Urinary bladder (tissue), 4 donors: ENCODE results near the gene IPCEF1. TPM values are rescaled to one million over a fixed set of nuclear protein-coding genes. Genes with fewer than 3 reads are reported as not detected.
A peak's percentile ranks its signal among the peaks of the same experiment; 100 is the strongest.

Experiments used
- DNase-seq: peaks from one replicate; pipeline ENCODE4 v3.0.0-alpha.2; 2015; ENCODE audit errors: extremely low spot score
- H3K27ac ChIP-seq: one replicate; pipeline ENCODE4 v1.5.1; 2013; ENCODE audit warnings: low read depth, mild to moderate bottlenecking, moderate library complexity
- H3K36me3 ChIP-seq: one replicate; pipeline ENCODE4 v1.6.1; 2013; ENCODE audit warnings: mild to moderate bottlenecking, moderate library complexity; ENCODE audit not compliant: insufficient read depth
- H3K4me1 ChIP-seq: one replicate; pipeline ENCODE4 v1.6.1; 2013; ENCODE audit warnings: mild to moderate bottlenecking, moderate library complexity; ENCODE audit not compliant: insufficient read depth
- H3K4me3 ChIP-seq: one replicate; pipeline ENCODE4 v1.5.1; 2013; ENCODE audit warnings: low read depth, low read length
- WGBS: extraction: QIAGEN DNeasy Blood & Tissue Kit; methylation state at CpG from one replicate; pipeline ENCODE4 v1.1.7; 2013; 5-methylcytosine and 5-hydroxymethylcytosine counted together
- polyA plus RNA-seq: library from polyadenylated mRNA; stranded (reverse); fragments of 200-250 nt; gene quantifications from one replicate; pipeline ENCODE4 v1.2.3, GENCODE V29; 2013
- total RNA-seq: library from RNA; depleted of rRNA; stranded (reverse); fragments of >200 nt; gene quantifications from one replicate; pipeline ENCODE4 v1.2.3, GENCODE V29; 2014
- donor health status: healthy with polysubstance abuse.
- donor health status: healthy.

The IPCEF1 gene
- total and polyA plus RNA-seq, 2 donors, result 1.1 to 3.0 TPM

DNA sequence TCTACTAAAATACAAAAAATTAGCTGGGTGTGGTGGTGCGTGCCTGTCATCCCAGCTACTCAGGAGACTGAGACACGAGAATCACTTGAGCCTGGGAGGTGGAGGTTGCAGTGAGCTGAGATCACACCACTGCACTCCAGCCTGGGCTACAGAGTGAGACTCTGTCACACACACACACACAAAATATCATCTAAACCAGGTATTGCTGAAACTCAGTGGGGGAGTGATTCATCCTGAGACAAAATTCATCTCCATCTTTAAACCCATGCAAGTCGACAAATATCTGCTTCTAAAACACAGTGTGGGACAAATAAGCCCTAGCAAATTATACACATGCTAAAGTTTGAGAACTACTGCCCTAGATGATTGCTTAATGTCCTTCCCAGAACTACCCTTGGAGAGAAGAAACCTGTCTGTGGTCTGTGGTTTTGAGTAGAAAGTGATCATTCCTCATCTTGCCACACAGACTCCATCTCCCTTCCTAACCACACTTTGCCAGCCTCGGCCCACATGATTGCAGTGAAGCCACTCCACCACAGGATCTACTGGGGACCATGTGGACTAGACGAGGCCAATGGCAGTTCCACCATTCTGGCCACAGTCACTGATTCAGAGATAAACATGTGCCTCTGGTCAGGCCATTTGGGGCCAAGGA lies 187.3 kb downstream of the IPCEF1 start:
- Histone ChIP-seq H3K4me1 (no peaks in the 10 kb centered on the region), H3K36me3 (peaks cover 1% of the 10 kb centered on the region), H3K27ac (no peak overlapping the region), H3K4me3 (no peak overlapping the region)
- DNase-seq, result no peak
- WGBS, result 87% methylated on average over 5 of the region's 5 CpGs

DNA sequence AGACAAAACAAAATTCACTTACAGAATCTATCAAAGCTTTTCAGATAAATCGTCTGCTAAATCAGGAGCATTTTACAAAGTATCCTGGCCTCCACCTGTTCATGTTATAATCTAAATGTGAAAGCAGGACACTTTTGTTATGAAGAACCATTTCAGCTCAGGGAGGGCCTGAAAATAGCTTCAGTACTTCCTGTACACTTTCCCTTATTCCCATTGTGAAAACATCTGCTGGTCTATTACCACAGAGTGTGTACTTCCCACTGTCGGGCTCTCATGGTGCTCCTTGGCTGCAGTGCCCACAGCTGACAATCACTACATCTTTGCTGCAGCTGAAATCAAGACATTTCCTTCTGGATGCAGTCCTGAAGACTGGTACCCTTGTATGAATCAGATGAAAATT lies 189.5 kb downstream of the IPCEF1 start:
- Histone ChIP-seq H3K4me1 (no peaks in the 10 kb centered on the region), H3K4me3 (no peak overlapping the region), H3K27ac (no peak overlapping the region), H3K36me3 (peaks cover 1% of the 10 kb centered on the region)
- DNase-seq, result no peak
- WGBS, result 72% methylated on average over 2 of the region's 2 CpGs

DNA sequence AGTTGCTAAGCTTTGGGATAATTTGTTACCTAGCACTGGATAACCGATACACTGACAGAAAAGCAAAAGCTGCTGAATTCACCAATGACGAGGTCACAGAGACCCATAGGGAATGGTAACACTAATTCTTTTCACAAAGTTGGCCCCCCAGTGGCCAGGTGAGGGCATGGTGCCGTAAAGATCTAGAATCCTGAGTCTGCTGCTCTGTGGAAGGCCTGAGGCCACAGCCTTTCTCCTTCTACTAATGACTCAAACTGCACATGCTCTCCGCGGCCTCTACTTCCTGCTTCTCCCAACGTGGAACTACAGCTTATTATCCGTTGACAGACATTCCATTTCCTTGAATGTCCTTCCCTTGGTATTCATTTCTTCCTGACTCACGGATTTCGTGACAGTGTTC lies 190.5 kb downstream of the IPCEF1 start:
- no peak overlapping the region for H3K27ac ChIP-seq
- 91% methylated on average over 9 of the region's 9 CpGs for WGBS
- no peak for DNase-seq
- H3K4me3 ChIP-seq, result no peak overlapping the region
- H3K36me3 ChIP-seq, result peaks cover 1% of the 10 kb centered on the region
- H3K4me1 ChIP-seq, result no peaks in the 10 kb centered on the region

DNA sequence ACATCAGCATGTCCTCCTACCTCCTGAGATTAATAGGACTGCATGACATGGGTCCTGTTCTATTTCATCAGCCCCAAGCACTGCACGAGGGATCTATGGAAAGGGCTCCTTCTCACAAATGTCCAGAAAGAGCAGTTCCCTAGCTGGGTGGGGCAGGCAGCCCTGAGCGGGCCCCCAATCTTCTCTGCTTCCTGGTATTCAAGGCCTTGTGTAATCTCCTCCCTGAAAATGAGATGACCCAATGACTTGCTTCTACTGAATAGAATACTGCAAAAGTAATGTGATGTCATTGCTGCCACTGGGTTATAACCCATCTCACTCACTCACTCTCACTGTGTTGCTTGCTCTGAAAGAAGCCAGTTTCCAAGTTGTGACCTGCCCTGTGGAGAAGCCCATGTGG lies 191.1 kb downstream of the IPCEF1 start:
- no peak for DNase-seq
- WGBS, result 65% methylated on average over 2 of the region's 2 CpGs
- H3K4me1 ChIP-seq, result no peaks in the 10 kb centered on the region
- H3K27ac ChIP-seq, result no peak overlapping the region
- H3K4me3 ChIP-seq, result no peak overlapping the region
- H3K36me3 ChIP-seq, result peaks cover 1% of the 10 kb centered on the region

- no peak overlapping the region for H3K27ac ChIP-seq
- no peak overlapping the region for H3K4me3 ChIP-seq
- WGBS, result 36% methylated on average over 5 of the region's 5 CpGs
- DNase-seq, result peak; percentile 63
- H3K4me1 ChIP-seq, result no peaks in the 10 kb centered on the region
- peaks cover 1% of the 10 kb centered on the region for H3K36me3 ChIP-seq
These were observed 192.2 kb downstream of the IPCEF1 start for GRCh38 chr6:154164397-154164796.

GRCh38 chr6:154161689-154162088 lies 194.9 kb downstream of the IPCEF1 start:
- Histone ChIP-seq H3K4me3 (no peak overlapping the region), H3K36me3 (peaks cover 1% of the 10 kb centered on the region), H3K4me1 (no peaks in the 10 kb centered on the region), H3K27ac (no peak overlapping the region)
- 79% methylated on average over 3 of the region's 3 CpGs for WGBS
- no peak for DNase-seq

GRCh38 chr6:154159126-154159525 lies 197.5 kb downstream of the IPCEF1 start:
- no peak overlapping the region for H3K27ac ChIP-seq
- WGBS, result 93% methylated on average over 2 of the region's 2 CpGs
- H3K4me3 ChIP-seq, result no peak overlapping the region
- H3K36me3 ChIP-seq, result no peaks in the 10 kb centered on the region
- DNase-seq, result no peak
- no peaks in the 10 kb centered on the region for H3K4me1 ChIP-seq

- no peaks in the 10 kb centered on the region for H3K4me1 ChIP-seq
- peak overlapping the region; percentile 11 for H3K27ac ChIP-seq
- no peaks in the 10 kb centered on the region for H3K36me3 ChIP-seq
- DNase-seq, result no peak
- H3K4me3 ChIP-seq, result no peak overlapping the region
These were observed 198.9 kb downstream of the IPCEF1 start for GRCh38 chr6:154157706-154158105.

DNA sequence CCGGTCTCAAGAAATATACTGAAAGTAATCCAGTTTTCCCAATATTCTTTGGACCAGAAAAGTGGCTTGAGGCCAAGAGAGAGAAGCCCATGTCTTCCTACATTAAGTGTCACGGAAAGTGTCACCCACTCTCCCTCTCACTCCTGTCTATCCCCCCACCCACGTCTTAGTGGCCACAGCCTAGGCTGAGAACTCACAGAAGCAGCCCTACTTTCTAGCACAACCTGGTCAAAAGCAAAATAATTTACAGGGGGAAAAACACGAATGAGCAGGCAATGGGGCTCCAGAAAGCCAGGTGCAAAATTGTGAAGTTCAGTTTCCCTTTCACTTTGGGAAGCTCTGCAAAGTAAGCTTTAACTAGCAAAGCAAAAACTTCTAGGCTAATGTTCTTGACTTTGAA lies 199.5 kb downstream of the IPCEF1 start:
- Histone ChIP-seq H3K27ac (peak overlapping the region; percentile 11), H3K4me3 (peak overlapping the region; percentile 6)
- DNase-seq, result no peak

GRCh38 chr6:154156135-154156896 lies 200.3 kb downstream of the IPCEF1 start:
- Histone ChIP-seq H3K27ac (no peak overlapping the region), H3K4me1 (no peaks in the 10 kb centered on the region), H3K36me3 (no peaks in the 10 kb centered on the region), H3K4me3 (no peak overlapping the region)
- WGBS, result 63% methylated on average over 11 of the region's 11 CpGs
- no peak for DNase-seq

More for the DNA sequence above, 199.5 kb downstream of the IPCEF1 start:
- H3K4me1 ChIP-seq, result no peaks in the 10 kb centered on the region
- no peaks in the 10 kb centered on the region for H3K36me3 ChIP-seq
- WGBS, result 58% methylated on average over 4 of the region's 4 CpGs

DNA sequence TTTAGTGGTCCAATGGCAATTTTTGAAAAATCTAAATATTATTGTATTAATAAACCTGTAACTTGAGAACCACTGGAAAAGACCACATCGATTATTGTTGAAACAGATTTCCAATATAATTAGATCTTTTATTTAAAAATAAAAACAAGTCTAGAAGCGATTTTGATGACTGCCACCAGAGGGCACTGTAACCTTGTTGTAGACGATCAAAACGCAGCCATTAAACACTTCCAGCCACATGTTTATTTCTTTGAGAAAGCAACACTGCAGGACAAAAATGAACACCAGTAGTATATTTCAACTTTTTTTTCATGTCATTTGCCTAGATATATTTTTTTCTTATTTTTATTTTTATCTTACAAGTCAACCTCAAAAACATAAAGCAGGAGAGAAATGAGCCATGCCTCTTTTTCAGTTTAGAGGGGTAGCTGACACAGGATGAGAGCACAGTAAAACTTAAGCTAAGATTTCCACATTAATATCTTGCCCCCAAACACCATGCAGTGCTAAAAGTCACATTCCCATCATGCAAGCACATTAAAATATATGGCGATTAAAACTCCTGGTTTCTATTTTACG lies 202.1 kb downstream of the IPCEF1 start:
- Histone ChIP-seq H3K4me3 (no peak overlapping the region), H3K36me3 (no peaks in the 10 kb centered on the region), H3K27ac (no peak overlapping the region), H3K4me1 (no peaks in the 10 kb centered on the region)
- 29% methylated on average over 6 of the region's 6 CpGs for WGBS
- DNase-seq, result peak; percentile 26

GRCh38 chr6:154143753-154144152 lies 212.8 kb downstream of the IPCEF1 start:
- Histone ChIP-seq H3K4me1 (no peaks in the 10 kb centered on the region), H3K4me3 (no peak overlapping the region), H3K36me3 (no peaks in the 10 kb centered on the region), H3K27ac (no peak overlapping the region)
- DNase-seq, result no peak
- WGBS, result 80% methylated on average over 1 of the region's 1 CpG

DNA sequence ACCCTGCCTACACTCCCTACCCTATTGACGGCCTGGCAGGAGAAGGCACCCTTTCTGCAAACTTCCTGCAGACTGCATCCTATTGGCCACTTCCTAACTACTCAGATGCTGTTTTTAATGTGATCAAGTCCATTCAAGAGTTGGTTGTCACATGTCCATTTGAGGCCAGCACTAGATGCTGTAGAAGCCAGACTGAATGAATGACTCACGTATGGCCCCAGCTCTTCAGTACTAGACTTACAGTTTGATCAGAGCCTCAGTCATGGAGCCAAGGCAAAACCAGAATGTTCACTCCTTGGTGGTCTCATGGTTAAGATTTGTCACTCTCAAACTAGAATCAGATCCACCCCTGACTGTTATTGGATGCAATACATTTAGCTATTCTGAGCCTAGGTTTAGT lies 215.9 kb downstream of the IPCEF1 start:
- H3K36me3 ChIP-seq, result no peaks in the 10 kb centered on the region
- no peak overlapping the region for H3K4me3 ChIP-seq
- H3K4me1 ChIP-seq, result no peaks in the 10 kb centered on the region
- WGBS, result 93% methylated on average over 2 of the region's 2 CpGs
- no peak for DNase-seq
- H3K27ac ChIP-seq, result no peak overlapping the region

GRCh38 chr6:154139892-154140291 lies 216.7 kb downstream of the IPCEF1 start:
- H3K27ac ChIP-seq, result no peak overlapping the region
- H3K36me3 ChIP-seq, result no peaks in the 10 kb centered on the region
- DNase-seq, result no peak
- no peak overlapping the region for H3K4me3 ChIP-seq
- 82% methylated on average over 6 of the region's 6 CpGs for WGBS
- no peaks in the 10 kb centered on the region for H3K4me1 ChIP-seq
